GM18507 (cell line): ENCODE measurements around the gene FECH.
"Not testable (repeated sequence)": the region's sequence is repeated elsewhere in the genome, so short reads cannot be mapped to it uniquely, and the experiment has no call there.

ENCODE experiments used
- DNase-seq: peaks from one replicate; pipeline ENCODE4 v3.0.0; 2011; ENCODE audit warnings: low read depth; ENCODE audit not compliant: insufficient read length; ENCODE audit errors: extremely low spot score
- FAIRE-seq: peaks from 2 replicates; lab custom pipeline; 2011; peaks lifted over from hg19 to GRCh38; lab: Jason Lieb, UNC

The FECH gene

GRCh38 chr18:57586251-57587049 lies at the start of gene FECH:
FECH (minus strand) TSS chr18:57586702; CDS start chr18:57586620, 82 bp downstream.
- DNase-seq (peak; percentile 69), FAIRE-seq (peak; percentile 72)

GRCh38 chr18:57635003-57635822 lies 48.7 kb upstream of the FECH start:
- no peak for DNase-seq
- FAIRE-seq: no peak

- no peak for FAIRE-seq
- DNase-seq: no peak
These were observed 45.2 kb upstream of the FECH start for GRCh38 chr18:57631697-57632096.

GRCh38 chr18:57630754-57631595 lies 44.5 kb upstream of the FECH start:
- FAIRE-seq (peak; percentile 78), DNase-seq (no peak)

- FAIRE-seq (peak; percentile 93), DNase-seq (peak; percentile 79)
These were observed 43.7 kb upstream of the FECH start for GRCh38 chr18:57630002-57630753.

GRCh38 chr18:57629422-57629821 lies 42.9 kb upstream of the FECH start:
- no peak for FAIRE-seq
- no peak for DNase-seq

GRCh38 chr18:57627488-57627887 lies 41.0 kb upstream of the FECH start:
- DNase-seq: no peak
- no peak for FAIRE-seq

GRCh38 chr18:57624988-57625387 lies 38.5 kb upstream of the FECH start:
- FAIRE-seq: no peak
- no peak for DNase-seq

GRCh38 chr18:57621246-57621604 lies 34.7 kb upstream of the FECH start:
- DNase-seq (no peak), FAIRE-seq (no peak)

- no peak for DNase-seq
- FAIRE-seq: no peak
These were observed 33.4 kb upstream of the FECH start for GRCh38 chr18:57619876-57620275.

GRCh38 chr18:57618910-57619309 lies 32.4 kb upstream of the FECH start:
- FAIRE-seq (no peak), DNase-seq (no peak)

- FAIRE-seq: no peak
- no peak for DNase-seq
These were observed 17.4 kb upstream of the FECH start for GRCh38 chr18:57603871-57604270.

- FAIRE-seq (no peak), DNase-seq (no peak)
These were observed 8.8 kb upstream of the FECH start for GRCh38 chr18:57595347-57595746.

GRCh38 chr18:57592716-57593115 lies 6.2 kb upstream of the FECH start:
- FAIRE-seq, DNase-seq: not testable (repeated sequence)

- DNase-seq (no peak), FAIRE-seq (no peak)
These were observed 2.7 kb upstream of the FECH start for GRCh38 chr18:57589161-57589560.

- FAIRE-seq: no peak
- no peak for DNase-seq
These were observed 678 bp upstream of the FECH start for GRCh38 chr18:57587098-57587661.

GRCh38 chr18:57585855-57586250 lies 649 bp downstream of the FECH start:
- no peak for FAIRE-seq

GRCh38 chr18:57585421-57585820 lies 1.1 kb downstream of the FECH start:
- no peak for FAIRE-seq
- DNase-seq: no peak

More at GRCh38 chr18:57585855-57586250, 649 bp downstream of the FECH start:
- DNase-seq: no peak

- DNase-seq (no peak), FAIRE-seq (no peak)
These were observed 2.1 kb downstream of the FECH start for GRCh38 chr18:57584444-57584843.
